NCI-H69 (cell line): ENCODE measurements around the gene IARS1.

Experiments
- DNase-seq: peaks from one replicate; lab custom pipeline; 2025; lab: John Stamatoyannopoulos, UW

Gene IARS1

DNA sequence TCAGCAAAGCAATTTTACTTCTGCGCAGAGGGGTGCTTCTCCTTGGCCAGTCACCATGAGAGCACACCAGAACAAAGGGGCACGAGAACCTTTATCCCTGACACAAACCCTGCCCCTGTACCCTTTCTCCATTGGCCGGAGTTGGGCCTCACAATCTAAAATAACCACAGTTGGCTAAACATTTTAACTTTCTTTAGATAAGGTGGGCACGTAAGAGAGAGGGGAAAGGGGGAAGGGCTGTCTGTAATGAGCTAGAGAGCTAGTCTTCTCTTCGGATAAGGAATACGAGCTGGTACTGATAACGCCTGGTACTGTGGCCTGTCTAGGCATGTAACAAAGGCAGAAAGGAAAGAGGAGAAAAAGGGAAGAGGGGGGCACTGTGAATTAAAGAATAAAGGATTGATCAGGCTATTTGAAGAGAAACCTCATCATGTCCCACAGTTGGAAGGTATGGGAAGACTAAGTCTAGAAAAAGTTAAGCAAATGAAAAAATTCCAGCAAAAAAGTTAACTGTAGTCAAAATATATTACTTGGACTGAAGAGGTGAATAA, 1.8 kb upstream of the IARS1 start:
- DNase-seq = no peak

GRCh38 chr9:92294297-92294676, 790 bp upstream of the IARS1 start:
- peak; percentile 53 for DNase-seq

- no peak for DNase-seq
These were observed 482 bp downstream of the IARS1 start for GRCh38 chr9:92293075-92293354.

- peak; percentile 25 for DNase-seq
These were observed 991 bp downstream of the IARS1 start for GRCh38 chr9:92292338-92293074.

DNA sequence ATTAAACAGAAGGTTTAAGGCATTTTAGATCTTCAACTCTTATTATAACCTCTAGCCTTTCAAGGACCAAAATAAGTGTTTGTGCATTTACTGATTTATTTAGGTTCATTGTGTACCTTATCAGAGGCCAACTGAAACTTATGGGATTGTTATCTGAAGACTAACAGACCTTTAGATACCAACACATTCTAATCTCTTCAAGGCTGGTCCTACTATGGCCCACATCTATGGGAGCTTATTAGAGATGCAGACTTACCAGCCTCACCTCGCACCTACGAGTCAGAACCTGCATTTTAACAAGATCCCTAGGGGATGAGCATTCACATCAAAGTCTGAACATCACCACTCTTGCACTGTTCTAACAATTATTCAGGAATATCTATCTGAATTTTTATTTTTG, 1.9 kb downstream of the IARS1 start:
- no peak for DNase-seq

GRCh38 chr9:92290785-92291429, 2.6 kb downstream of the IARS1 start:
- no peak for DNase-seq

- DNase-seq = no peak
These were observed 3.6 kb downstream of the IARS1 start for GRCh38 chr9:92289708-92290390.

DNA sequence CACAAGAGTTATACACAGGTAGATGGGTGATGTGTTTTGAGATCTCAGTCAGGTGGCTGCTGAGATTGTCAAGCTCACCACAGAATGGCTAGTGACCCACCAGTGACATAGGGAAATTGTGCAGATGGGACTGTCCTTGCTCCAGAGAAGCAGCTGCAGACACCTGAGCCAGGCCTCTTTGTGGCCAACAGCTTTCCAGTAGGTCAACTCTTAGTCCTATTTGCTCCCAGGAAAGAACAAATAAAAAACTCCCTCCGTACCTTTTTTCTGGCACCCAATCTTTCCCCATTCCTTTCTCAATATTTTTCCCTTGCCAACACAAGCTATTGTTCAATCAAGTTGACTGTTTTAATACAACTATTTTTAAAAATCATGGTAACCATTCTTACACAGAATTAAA, 14.2 kb downstream of the IARS1 start:
- no peak for DNase-seq

DNA sequence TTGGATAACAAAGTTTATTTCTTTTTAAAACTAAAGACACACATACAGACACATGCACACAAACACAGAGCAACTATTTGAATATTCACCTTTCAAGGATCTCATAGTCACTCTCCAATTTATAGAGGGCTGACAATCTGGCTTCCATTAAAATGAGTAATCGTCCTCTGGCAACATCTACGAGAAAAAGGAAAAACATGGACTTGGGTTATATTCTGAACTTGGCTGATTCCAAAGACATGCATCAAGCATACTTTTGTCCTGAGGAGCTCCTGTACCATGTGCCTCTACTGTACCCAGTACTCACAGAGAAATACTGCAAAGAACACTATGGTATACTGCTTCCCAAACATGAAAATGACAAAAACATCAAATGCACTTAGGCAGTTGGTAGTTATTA, 15.4 kb downstream of the IARS1 start:
- DNase-seq = no peak

DNA sequence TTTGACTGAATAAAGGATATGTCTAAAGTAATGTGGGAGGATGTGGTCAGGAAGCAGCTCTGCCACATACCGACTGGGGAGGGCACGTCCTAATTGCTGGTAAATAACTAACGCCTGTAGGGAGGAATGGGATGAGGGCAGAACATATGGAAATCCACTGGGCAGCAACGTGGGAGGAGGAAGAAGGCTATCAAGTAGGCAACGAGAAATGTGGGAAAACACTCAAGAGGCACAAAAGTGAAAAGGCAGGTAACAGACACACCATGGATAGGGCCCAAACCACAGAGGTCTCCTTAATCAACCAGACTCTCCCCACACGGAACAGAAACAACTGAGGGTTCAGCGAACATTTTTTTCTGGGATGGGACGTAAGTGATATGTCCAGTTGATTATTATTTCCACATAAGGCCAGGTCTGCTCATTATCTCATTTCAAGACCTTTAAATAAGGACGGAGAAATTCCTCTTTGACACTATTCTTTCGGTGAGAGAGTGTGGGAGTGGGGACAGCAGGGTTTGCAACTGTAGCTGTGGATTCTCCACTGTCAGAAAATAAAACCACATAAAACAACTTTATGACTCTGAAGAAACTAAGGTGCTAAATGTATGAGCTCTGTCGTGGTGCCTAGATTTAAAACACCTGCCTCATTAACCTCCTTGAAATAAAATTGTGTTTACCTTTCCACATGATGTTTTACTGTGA, 17.0 kb downstream of the IARS1 start:
- no peak for DNase-seq

DNA sequence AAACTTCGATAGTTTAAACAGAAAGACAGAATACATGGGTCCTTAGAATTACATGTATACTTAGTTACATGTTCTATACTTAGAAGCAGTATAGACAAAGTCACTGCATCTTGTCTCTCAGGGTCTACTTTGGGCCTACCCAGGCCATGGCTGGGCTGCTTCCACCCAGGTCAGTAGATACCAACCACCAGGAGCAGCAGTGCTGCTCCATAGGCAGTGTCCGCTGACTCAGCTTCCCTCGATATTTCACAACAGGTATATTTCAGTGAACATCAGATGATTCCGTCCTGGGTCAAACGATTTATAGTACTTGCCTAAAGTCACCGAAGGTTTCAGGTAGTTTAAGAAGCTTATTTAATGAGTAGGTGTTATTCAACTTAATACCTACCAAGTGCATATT, 18.0 kb downstream of the IARS1 start:
- DNase-seq = no peak

DNA sequence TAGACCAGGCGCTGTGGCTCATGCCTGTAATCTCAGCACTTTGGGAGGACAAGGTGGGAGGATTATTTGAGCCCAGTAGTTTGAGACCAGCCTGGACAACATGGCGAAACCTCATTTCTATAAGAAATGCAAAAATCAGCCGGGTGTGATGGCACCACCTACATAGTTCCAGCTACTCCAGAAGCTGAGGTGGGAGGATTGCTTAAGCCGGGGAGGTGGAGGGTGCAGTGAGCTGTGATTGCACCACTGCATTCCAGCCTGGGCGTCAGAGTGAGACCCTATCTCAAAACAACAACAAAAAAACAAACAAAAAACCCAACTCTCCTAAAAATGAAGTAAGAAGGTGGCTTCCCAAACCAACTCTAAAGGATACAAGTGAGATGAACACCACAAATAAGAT, 23.0 kb downstream of the IARS1 start:
- no peak for DNase-seq

GRCh38 chr9:92266486-92266885, 27.0 kb downstream of the IARS1 start:
- peak; percentile 91 for DNase-seq

GRCh38 chr9:92265154-92265553, 28.3 kb downstream of the IARS1 start:
- DNase-seq = no peak

GRCh38 chr9:92263131-92263530, 30.4 kb downstream of the IARS1 start:
- no peak for DNase-seq

GRCh38 chr9:92257327-92257726, 36.2 kb downstream of the IARS1 start:
- no peak for DNase-seq

- DNase-seq = no peak
These were observed 38.8 kb downstream of the IARS1 start for GRCh38 chr9:92254381-92255337.

DNA sequence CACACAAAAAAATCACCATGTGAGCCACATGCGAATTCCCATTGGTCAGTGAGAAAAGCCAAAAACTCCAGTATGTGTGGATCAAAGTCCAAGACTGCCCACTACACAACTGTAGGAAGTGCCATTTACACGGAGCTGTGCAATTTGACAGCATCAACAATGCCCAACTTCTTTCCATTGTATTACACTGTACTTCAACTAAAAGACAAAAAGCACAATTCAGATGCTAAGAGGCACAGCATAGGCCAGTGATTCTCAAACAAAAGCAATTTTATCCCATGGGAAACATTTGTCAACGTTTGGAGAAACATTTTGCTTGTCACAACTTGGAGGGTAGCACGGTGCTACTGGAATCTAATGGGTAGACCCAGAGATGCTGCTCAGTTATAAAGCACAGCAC, 39.8 kb downstream of the IARS1 start:
- no peak for DNase-seq

DNA sequence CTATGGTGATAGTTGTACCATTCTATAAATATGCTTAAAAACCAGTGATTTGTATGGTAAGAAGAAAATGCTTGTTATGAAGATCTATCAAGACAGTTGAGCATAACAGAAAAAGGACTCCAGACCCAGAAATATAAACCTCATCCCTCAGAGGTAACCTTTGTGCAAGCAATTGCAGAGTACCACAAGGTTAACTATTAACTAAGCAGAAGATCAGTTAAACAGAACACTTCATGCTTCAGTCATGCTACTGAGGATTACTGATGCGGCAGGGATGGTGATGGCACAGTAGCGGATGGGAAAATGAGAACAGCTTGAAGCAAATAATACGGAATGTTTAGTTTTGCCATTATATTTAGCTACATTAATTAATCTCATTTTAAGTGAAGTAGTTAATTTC, 45.5 kb downstream of the IARS1 start:
- DNase-seq = no peak

DNA sequence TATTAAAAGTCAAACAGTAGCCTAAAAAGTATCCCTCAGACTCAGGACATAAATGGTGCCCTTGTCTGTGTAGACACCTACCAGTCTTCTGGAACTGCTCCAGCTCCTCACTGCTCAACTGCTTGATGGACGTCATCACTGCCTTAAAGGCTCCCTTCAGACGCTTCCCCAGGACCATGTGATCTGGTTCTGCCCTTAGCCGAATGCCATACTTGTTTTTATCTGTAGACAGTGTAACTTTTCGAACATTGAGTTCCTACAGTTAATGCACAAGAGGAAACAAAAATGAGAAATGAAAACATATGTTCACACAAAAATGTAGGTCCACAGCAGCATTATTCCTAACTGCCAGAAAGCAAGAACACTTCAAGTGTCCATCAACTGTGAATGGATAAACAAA, 46.2 kb downstream of the IARS1 start:
- DNase-seq = no peak

DNA sequence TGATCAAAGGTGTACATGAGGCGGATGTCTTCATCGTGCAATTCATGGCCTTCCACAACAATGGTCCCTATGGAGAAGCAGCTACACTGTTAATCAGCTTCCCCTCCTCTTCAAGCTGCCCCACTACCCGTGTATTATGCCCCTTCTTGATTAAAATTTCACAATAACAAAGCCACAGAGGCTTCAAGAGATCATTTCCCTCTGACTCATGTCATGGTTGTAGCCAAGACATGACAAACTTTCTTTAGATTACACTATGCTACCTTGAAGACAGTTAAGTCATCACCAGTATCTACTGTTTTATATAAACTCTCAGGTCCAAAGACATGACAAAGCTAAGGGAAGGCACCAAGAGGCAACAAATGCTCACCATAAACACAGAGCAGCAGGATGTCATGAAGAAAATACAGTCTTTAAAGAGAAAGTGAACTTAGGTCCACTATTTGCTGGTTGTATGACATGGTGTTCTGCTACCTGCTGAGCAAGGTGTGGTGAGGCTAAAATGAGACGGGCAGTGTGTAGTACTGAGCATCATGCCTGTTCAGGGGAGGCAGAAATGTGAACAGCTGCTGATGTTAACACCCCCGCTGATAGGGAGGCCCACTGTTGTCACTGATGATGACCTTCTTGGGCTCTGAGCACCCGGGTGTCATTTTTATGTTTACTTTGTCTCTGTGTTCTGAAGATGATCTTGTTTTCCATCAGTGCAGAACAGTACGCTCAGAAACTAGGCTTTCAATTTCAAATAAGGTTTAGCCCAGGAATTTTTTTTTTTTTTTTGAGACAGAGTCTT, 48.3 kb downstream of the IARS1 start:
- no peak for DNase-seq
